Activated CD4-positive, alpha-beta T cell treated with anti-CD3 and anti-CD28 coated beads for 36 hours (primary cell): Measurements from ENCODE around the gene KRT34. TPM values are rescaled to one million over a fixed set of nuclear protein-coding genes. Genes with fewer than 3 reads are reported as not detected.
"Not testable (repeated sequence)": the region's sequence is repeated elsewhere in the genome, so short reads cannot be mapped to it uniquely, and the experiment has no call there.

Experiments used
- ATAC-seq: fragments of 200-7000 bp; cut with Tn5 transposase; one replicate; pipeline ENCODE4 v1.10.0; 2021; ENCODE audit warnings: mild to moderate bottlenecking, moderate library complexity
- CTCF ChIA-PET: fragments of 350-600 bp; sonication (Branson Sonifier 250); formaldehyde crosslinking; loops from one replicate; lab custom pipeline; 2021; ENCODE audit warnings: antibody characterized with exemption; lab: Charles Lee
- POLR2A ChIA-PET: fragments of 350-600 bp; sonication (Branson Sonifier 250); formaldehyde crosslinking; loops from one replicate; lab custom pipeline; 2021; ENCODE audit warnings: antibody characterized with exemption, inconsistent platforms; lab: Charles Lee
- DNase-seq: peaks from one replicate; pipeline ENCODE4 v3.0.0-alpha.2; 2020
- H3K27ac Mint-ChIP-seq: one replicate; pipeline ENCODE4 v1.8.0; 2021; ENCODE audit warnings: mixed read lengths
- H3K27me3 Mint-ChIP-seq: one replicate; pipeline ENCODE4 v1.8.0; 2021; ENCODE audit warnings: mixed read lengths
- H3K36me3 Mint-ChIP-seq: one replicate; pipeline ENCODE4 v1.8.0; 2021; ENCODE audit warnings: low read depth, mixed read lengths
- H3K4me1 Mint-ChIP-seq: one replicate; pipeline ENCODE4 v1.8.0; 2021; ENCODE audit warnings: mixed read lengths
- H3K4me3 Mint-ChIP-seq: one replicate; pipeline ENCODE4 v1.8.0; 2021; ENCODE audit warnings: mild to moderate bottlenecking, moderate library complexity, mixed read lengths
- H3K9me3 Mint-ChIP-seq: one replicate; pipeline ENCODE4 v1.8.0; 2021; ENCODE audit warnings: low read depth, mixed read lengths
- intact Hi-C, 2 experiments: fragments of 100-400 bp; cut with DNase I in 1 of 2; cut with micrococcal nuclease in 1 of 2; formaldehyde crosslinking; loops; one replicate each; pipeline versions ENCODE4 v1.14.2 to v1.15.1; 2022 to 2024; cut with DNase I, micrococcal nuclease
- total RNA-seq, 2 experiments: library from RNA; stranded (reverse); gene quantifications; one replicate each; pipeline ENCODE4 v1.2.3, GENCODE V29; 2021

Gene KRT34
- not detected for total RNA-seq

DNA sequence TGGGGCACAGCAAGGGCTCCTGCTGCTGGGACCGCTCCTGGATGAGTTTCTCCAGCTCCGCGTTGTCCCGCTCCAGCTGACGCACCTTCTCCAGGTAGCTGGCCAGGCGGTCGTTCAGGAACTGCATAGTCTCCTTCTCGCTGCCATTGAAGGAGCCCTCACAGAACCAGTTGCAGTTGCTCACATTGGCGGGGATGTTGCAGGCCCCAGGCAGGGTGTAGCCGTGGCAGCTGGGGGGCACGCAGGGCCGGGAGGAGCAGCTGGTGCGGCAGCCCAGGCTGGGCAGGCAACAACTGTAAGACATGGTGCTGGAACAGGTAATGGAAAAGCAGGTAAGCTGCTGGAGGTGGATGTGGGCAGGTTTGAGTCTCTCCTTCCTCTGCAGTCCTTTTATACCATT, at the start of gene KRT34:
Gene KRT34 (minus strand): TSS at position 364 of the 400 bp plus-strand sequence. CDS start 60 bp downstream, at position 304.
- CTCF ChIA-PET: interaction anchor here (0.8 to 1.6 kb wide), 2 partner anchors 31 to 52 kb away, joined by 3 read pairs; no protein-coding TSS in a partner anchor
- H3K9me3 Mint-ChIP-seq, H3K27ac Mint-ChIP-seq, H3K4me3 Mint-ChIP-seq, ATAC-seq, DNase-seq, H3K36me3 Mint-ChIP-seq, POLR2A ChIA-PET, H3K27me3 Mint-ChIP-seq, intact Hi-C loops: not testable (repeated sequence)
- H3K4me1 Mint-ChIP-seq: peaks cover 19% of the 10 kb centered on the region

DNA sequence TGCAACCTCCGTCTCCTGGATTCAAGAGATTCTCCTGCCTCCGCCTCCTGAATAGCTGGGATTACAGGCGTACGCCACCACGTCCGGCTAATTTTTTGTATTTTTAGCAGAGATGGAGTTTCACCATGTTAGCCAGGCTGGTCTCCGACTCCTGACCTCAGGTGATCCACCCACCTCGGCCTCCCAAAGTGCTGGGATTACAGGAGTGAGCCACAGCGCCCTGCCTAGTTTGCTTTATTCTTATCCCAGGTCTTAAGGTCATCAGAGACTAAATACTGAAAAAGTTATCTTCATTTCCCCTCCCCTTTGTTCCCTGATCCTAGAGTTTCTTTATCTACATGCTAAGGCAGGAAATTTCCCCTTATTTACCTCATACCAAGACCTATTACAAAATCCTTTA, 48.3 kb upstream of the KRT34 start:
- H3K9me3 Mint-ChIP-seq, H3K4me1 Mint-ChIP-seq, POLR2A ChIA-PET, H3K27me3 Mint-ChIP-seq, H3K36me3 Mint-ChIP-seq, ATAC-seq, H3K27ac Mint-ChIP-seq, intact Hi-C loops, DNase-seq, H3K4me3 Mint-ChIP-seq: not testable (repeated sequence)
- CTCF ChIA-PET: interaction anchor here (0.7 kb wide), 1 partner anchor 181 kb away, joined by 3 read pairs; no protein-coding TSS in a partner anchor

DNA sequence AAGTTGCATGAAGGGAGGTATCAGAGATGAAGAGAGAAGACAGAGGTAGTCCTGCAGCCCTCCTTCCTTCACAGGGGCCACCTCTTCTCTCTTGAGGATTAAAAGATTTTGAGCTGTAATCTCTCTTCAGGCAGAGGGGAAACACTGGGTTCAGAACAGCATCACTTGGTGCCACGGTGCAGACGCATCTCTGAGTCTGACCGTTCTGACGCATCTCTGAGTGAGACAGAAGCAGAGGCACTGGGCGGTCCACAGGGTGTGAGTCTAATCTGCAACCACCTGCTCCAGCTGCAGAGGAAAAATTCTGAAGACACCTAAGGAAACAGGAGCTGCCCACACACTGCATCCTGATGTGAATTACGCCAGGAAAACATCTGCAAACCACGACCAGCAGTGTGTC, 47.6 kb upstream of the KRT34 start:
- no peaks in the 10 kb centered on the region for H3K9me3 Mint-ChIP-seq
- DNase-seq: no peak
- H3K27ac Mint-ChIP-seq: no peak overlapping the region
- POLR2A ChIA-PET: no interaction called here
- no peak overlapping the region for H3K4me3 Mint-ChIP-seq
- peaks cover 4% of the 10 kb centered on the region for H3K27me3 Mint-ChIP-seq
- H3K4me1 Mint-ChIP-seq: no peaks in the 10 kb centered on the region
- CTCF ChIA-PET: interaction anchor here (0.6 kb wide), 1 partner anchor 10 kb away, joined by 3 read pairs; no protein-coding TSS in a partner anchor
- no peak for ATAC-seq
- intact Hi-C loops: no loop called here
- no peaks in the 10 kb centered on the region for H3K36me3 Mint-ChIP-seq

DNA sequence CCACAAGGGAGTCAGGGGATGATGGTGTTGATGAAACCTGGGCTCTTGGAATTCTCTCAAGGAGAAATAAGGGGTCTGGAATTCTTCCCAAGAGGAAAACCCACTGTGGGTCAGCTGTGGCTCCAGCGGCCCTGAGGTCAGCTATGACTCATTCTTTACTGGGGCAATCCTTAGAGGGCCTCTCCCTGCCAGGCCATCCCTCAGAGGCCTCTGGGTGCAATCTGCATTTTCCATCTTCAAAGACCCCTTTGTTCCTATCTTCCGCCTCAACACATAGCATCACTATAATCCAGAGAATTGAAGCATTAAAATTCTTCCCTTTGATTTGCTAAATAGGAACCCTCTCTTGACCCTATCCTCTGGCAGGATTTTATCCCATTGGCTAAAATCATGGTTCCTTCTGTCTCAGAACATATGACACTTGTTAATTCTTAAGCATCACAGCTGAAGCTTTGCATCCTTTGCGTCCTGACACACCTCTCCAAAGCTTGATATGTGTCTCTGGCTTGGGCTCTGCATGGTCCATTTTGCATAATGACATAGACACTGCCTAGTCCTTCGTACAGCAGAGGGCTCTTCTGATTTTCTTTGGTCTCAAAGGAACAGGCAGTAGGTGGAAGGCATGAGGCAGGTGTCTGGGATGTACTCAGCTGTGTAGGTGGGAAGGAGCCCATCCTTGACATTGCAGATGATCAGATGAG, 46.6 kb upstream of the KRT34 start:
- H3K9me3 Mint-ChIP-seq: no peaks in the 10 kb centered on the region
- peaks cover 4% of the 10 kb centered on the region for H3K27me3 Mint-ChIP-seq
- H3K4me1 Mint-ChIP-seq: no peaks in the 10 kb centered on the region
- no peak overlapping the region for H3K27ac Mint-ChIP-seq
- ChIA-PET CTCF (no interaction called here), POLR2A (no interaction called here)
- no peaks in the 10 kb centered on the region for H3K36me3 Mint-ChIP-seq
- ATAC-seq: no peak
- DNase-seq: no peak
- intact Hi-C loops: no loop called here
- no peak overlapping the region for H3K4me3 Mint-ChIP-seq

DNA sequence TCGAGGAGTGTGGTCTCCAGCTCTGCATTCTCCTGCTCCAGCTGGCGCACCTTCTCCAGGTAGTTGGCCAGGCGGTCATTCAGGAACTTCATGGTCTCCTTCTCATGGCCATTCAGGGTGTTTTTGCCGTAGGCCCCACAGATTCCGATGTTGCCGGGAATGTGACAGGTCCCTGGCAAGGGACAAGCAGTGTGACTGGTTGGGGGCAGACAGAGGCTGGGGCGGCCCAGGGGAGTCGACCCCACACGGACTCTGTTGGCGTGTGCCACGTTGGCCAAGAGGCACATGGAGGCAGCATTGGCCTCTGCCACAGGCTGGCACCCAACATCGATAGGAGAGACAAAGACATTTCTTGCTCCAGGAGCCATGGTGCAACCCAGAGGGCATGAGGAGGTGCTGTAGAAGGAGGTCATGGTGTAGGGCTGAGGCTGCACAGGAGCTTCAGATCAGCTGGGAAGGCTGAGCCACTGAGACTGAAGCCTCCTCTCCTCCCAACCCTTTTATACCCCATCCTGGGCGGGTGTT, 42.1 kb upstream of the KRT34 start, which contains the start of gene KRT37:
Gene KRT37 (minus strand): TSS at position 475 of the 525 bp plus-strand sequence. CDS start 62 bp downstream, at position 413.
- Mint-ChIP-seq H3K27me3 (peaks cover 2% of the 10 kb centered on the region), H3K36me3 (no peaks in the 10 kb centered on the region), H3K9me3 (no peaks in the 10 kb centered on the region), H3K4me1 (no peaks in the 10 kb centered on the region), H3K4me3 (no peak within 1 kb of the TSS), H3K27ac (no peak within 1 kb of the TSS)
- DNase-seq: no peak
- ChIA-PET CTCF (no interaction called here), POLR2A (no interaction called here)
- no peak for ATAC-seq
- intact Hi-C loops: no loop called here

DNA sequence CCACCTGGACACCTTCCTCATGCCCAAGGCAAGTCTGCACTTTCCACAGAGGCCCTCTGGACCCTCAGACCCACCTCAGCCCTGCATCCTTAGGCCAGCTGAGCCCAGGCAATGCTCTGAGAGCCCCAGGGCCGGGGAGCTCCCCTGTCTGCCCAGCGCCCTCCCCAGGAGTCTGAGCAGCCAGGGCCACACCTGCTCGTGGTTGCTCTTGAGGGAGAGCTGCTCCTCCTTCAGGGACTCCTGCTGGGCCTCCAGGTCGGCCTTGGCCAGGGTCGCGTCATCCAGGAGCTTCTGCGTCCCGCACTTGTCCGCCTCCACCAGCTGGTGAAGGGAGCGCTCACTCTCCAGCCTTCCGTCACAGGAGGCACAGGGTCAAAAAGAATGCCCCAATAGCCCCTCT, 40.5 kb upstream of the KRT34 start:
- H3K4me1 Mint-ChIP-seq, H3K9me3 Mint-ChIP-seq, POLR2A ChIA-PET, ATAC-seq, H3K4me3 Mint-ChIP-seq, H3K27ac Mint-ChIP-seq, DNase-seq, intact Hi-C loops, H3K36me3 Mint-ChIP-seq, H3K27me3 Mint-ChIP-seq: not testable (repeated sequence)
- CTCF ChIA-PET: interaction anchor here (1.1 kb wide), 1 partner anchor 126 kb away, joined by 3 read pairs; no protein-coding TSS in a partner anchor

DNA sequence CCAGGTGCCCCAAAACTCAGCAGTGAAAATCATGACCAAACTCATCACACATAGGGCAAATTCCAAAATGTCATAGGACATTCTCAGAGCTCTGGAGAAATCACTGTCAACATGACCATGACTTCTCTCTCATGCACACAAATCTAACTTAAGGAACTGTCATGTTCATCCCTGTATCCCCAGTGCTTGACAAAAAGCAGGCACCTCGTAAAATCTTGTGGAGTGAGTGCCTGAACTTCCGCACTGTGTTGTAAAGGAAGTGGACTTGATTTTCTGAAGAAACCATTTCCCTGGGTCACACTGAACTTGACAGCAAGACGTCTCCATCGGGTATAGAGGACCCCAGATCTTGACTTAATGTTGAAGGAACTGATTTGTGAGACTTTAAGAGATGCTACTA, 39.5 kb upstream of the KRT34 start:
- no peaks in the 10 kb centered on the region for H3K9me3 Mint-ChIP-seq
- POLR2A ChIA-PET: no interaction called here
- H3K27me3 Mint-ChIP-seq: no peaks in the 10 kb centered on the region
- ATAC-seq: no peak
- no peak overlapping the region for H3K27ac Mint-ChIP-seq
- H3K4me1 Mint-ChIP-seq: no peaks in the 10 kb centered on the region
- no peak for DNase-seq
- no peaks in the 10 kb centered on the region for H3K36me3 Mint-ChIP-seq
- intact Hi-C loops: no loop called here
- CTCF ChIA-PET: interaction anchor here (0.5 kb wide), 1 partner anchor 239 kb away, joined by 3 read pairs; no protein-coding TSS in a partner anchor
- no peak overlapping the region for H3K4me3 Mint-ChIP-seq

DNA sequence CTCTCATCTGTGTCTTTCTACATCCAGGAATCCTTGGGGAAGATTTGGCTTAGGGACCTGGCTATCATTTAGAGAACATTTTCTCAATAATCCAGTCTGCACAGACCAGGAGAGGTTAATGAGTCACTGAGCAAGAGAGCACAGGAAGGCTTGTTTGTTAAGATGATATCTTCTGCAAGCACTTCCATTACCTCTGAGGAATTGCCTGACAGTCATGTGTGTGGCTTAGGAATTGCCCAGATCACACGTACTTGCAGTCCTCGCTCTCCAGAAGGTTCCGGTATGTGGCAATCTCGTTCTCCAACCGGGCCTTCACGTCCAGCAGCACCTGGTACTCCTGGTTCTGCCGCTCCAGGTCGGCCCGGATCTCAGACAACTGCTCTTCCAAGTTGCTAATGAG, 39.0 kb upstream of the KRT34 start:
- ChIA-PET CTCF (no interaction called here), POLR2A (no interaction called here)
- H3K27ac Mint-ChIP-seq: no peak overlapping the region

DNA sequence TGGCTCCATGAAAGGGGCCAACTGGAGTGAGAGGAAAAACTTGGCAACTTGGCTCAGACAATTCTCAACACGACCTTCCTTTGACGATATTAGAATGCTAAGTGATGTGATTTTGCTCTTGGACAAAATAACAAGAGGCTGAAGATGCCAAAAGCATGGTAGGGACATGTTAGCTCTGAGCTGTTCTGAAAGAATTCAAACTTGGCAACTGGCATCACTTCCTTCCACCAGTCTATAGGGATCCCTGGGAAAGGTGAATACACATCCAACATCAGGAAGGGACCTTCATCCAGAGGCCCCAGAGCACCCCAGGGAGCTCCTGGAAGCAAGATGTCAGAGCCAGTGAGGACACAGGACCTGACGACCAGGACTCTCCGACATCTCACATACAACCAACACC, 38.0 kb upstream of the KRT34 start:
- H3K4me1 Mint-ChIP-seq: no peaks in the 10 kb centered on the region
- intact Hi-C loops: no loop called here
- DNase-seq: no peak
- no peaks in the 10 kb centered on the region for H3K36me3 Mint-ChIP-seq
- no peaks in the 10 kb centered on the region for H3K27me3 Mint-ChIP-seq
- CTCF ChIA-PET: interaction anchor here (0.6 to 3.4 kb wide), 3 partner anchors 8 to 15 kb away, joined by 3 to 13 read pairs (median 3); no protein-coding TSS in a partner anchor
- H3K4me3 Mint-ChIP-seq: no peak overlapping the region
- ATAC-seq: no peak
- no peaks in the 10 kb centered on the region for H3K9me3 Mint-ChIP-seq
- H3K27ac Mint-ChIP-seq: no peak overlapping the region
- POLR2A ChIA-PET: no interaction called here

More for the DNA sequence above, 39.0 kb upstream of the KRT34 start:
- H3K4me3 Mint-ChIP-seq: no peak overlapping the region
- no peaks in the 10 kb centered on the region for H3K9me3 Mint-ChIP-seq
- ATAC-seq: no peak
- H3K4me1 Mint-ChIP-seq: no peaks in the 10 kb centered on the region
- no peak for DNase-seq
- H3K36me3 Mint-ChIP-seq: no peaks in the 10 kb centered on the region
- intact Hi-C loops: no loop called here
- no peaks in the 10 kb centered on the region for H3K27me3 Mint-ChIP-seq

DNA sequence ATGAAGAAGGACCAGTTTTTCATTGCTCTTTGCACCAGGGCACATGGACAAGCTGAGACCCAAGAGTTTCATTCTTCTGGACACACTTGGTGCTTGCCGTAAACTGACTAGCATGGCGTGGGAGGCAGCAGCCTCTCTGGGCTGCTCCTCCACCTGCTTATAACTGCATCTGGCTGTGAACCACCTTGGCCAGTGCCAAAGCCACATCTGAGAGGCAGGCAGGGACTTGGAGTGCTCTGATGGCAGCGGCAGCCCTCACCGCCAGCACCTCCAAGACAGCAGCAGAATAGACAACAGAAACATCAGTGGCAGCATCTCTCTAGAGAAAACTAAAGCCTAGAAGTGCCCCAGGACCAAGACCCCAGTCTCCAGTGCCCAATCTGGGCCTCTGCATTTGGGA, 37.6 kb upstream of the KRT34 start:
- Mint-ChIP-seq H3K4me1 (no peaks in the 10 kb centered on the region), H3K9me3 (no peaks in the 10 kb centered on the region), H3K4me3 (no peak overlapping the region), H3K36me3 (no peaks in the 10 kb centered on the region), H3K27me3 (no peaks in the 10 kb centered on the region), H3K27ac (no peak overlapping the region)
- DNase-seq: no peak
- ChIA-PET CTCF (interaction anchor here (0.7 to 3.4 kb wide), 2 partner anchors 10 to 15 kb away, joined by 3 to 13 read pairs; no protein-coding TSS in a partner anchor), POLR2A (no interaction called here)
- no peak for ATAC-seq
- intact Hi-C loops: no loop called here

DNA sequence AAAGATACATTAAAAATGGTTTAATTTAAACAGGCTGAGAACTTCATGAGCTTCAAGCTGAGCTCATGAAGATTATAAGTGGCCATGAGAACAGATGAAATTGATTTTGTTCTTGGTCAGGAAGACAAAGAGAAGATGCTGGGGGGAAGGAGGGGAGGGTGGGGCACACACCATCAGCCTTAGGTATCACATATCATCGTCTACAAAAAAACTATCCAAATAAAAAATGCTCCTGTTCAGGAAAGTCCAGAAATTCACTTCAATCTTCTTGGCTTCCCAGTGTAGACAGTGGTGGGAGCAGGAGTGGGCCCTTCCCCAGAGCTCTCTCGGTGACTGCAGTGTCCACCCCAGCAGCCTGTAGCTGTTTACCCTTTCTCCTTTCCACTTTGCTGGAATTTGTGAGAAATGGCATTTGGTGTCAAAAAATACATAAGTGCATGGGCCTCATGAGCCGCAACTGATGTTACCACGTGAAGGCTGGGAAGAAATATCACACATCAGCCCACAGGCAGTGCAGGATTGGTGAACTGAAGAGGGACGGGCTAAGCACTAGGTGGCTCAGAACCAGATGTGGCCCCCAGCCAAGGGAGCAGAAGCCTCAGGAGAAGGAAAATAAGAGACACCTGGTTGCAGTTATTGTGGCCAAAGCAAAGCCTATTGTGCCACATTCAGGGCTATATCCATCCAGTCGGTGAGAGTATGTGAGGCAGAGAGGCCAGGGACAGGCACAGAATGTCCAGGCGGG, 36.2 kb upstream of the KRT34 start:
- CTCF ChIA-PET: interaction anchor here (0.8 to 3.4 kb wide), 9 partner anchors 10 to 547 kb away, joined by 3 to 13 read pairs (median 3); no protein-coding TSS in a partner anchor
- no peak overlapping the region for H3K27ac Mint-ChIP-seq

More for the DNA sequence above, 36.2 kb upstream of the KRT34 start:
- Mint-ChIP-seq H3K36me3 (no peaks in the 10 kb centered on the region), H3K9me3 (no peaks in the 10 kb centered on the region), H3K4me1 (no peaks in the 10 kb centered on the region), H3K27me3 (no peaks in the 10 kb centered on the region), H3K4me3 (no peak overlapping the region)
- POLR2A ChIA-PET: no interaction called here
- intact Hi-C loops: no loop called here
- DNase-seq (no peak), ATAC-seq (no peak)
